NCI-H345 (cell line): ENCODE results near the gene PIEZO2.
"Not testable (repeated sequence)": the region's sequence is repeated elsewhere in the genome, so short reads cannot be mapped to it uniquely, and the experiment has no call there.

Experiments
- DNase-seq: peaks from one replicate; lab custom pipeline; 2025; lab: John Stamatoyannopoulos, UW

The PIEZO2 gene

GRCh38 chr18:10685484-10685883, 463.9 kb downstream of the PIEZO2 start:
- DNase-seq: no peak

- no peak for DNase-seq
Observed at GRCh38 chr18:10682368-10682714, 467.0 kb downstream of the PIEZO2 start.

DNA sequence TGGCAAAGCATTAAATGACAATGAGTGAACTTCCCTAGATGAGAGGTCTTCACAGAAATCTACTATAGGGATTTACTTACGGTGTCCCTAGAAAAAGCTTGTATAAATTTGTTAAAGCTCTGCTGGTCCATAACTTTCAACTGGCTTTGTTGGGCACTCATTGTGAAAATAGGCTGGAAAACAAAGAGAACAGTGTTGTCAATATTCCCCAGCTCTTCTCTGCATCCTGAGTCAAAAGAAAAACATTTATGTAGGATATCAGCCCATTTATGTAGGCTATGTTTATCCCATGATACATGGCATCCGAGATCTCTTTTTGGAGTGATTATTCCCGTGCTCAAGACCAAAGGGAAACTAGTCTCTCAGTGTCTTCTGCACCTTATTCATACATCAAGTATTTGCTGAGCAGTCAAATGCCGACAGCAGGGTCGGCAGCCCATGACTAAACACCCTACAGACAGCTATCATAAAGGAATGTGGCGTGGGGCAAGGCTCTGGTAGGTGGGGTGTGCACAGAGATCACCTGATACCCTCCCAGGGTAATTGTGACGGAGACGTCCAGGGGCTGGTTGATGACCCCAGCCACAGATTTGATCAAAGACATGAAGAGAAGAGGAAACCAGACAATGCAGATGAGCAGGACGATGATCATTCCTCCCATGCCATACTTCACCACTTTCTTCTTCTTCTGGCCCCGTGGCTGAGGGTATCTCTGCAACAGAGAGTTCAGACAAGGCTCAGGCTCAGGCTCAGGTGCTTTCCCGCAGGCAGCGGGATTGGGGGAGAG, 467.6 kb downstream of the PIEZO2 start:
- no peak for DNase-seq

- DNase-seq: no peak
Observed at GRCh38 chr18:10680271-10680596, 469.1 kb downstream of the PIEZO2 start.

GRCh38 chr18:10679557-10680270, 469.7 kb downstream of the PIEZO2 start:
- no peak for DNase-seq

DNA sequence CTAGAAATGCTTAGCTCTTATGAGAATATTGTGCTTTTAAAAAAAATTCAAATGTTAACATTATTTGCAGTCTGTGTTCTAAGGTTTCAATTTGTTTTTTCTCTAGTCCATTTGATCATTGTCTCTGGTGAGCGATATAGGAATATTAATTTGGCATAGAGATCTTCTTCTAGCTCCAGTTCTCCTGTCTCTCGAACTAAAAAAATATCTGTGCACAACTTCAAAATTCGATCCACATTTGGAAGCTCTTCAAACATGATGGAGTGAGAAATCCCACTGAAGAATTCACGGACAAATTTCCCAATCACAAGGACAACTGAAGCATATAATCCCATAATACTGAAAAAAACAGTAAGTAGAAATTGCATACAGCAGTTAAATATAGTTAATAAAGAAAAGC, 477.9 kb downstream of the PIEZO2 start:
- DNase-seq: no peak

GRCh38 chr18:10670856-10671255, 478.5 kb downstream of the PIEZO2 start:
- DNase-seq: no peak

DNA sequence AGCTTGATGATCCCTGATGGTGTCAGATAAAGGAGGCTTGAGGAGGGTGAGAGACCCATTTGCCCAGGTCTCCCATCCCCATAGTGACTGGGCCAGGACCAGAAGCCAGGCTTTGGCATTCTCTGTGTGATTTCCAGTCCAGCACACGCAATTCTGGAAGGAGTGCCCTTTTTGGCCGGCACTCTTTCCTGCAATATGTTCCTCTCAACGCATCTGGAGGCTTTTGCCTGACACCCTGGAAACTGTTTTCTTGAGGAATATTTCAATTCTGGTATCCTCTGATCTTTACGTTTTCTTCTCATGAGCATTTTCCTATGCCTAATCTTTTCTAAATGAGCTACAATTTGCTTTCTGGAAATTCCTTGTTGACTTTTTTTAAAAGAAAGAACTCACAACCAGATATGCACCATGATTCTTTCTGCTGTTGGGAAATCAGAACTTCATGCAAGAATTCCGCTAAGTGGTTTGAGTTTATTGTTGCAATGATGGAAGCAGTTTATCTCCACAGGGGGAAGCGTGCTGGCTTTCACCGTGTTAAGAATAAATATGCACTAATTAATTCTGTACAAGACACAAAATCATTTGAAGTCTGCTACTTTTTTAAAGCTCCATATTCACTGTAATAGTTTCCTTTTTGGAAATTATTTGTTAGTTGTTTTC, 479.8 kb downstream of the PIEZO2 start:
- no peak for DNase-seq

- no peak for DNase-seq
Observed at GRCh38 chr18:10663750-10664149, 485.6 kb downstream of the PIEZO2 start.

GRCh38 chr18:10661317-10661716, 488.1 kb downstream of the PIEZO2 start:
- DNase-seq: no peak

GRCh38 chr18:10660179-10660884, 489.0 kb downstream of the PIEZO2 start:
- DNase-seq: peak; percentile 13

GRCh38 chr18:10659594-10659993, 489.8 kb downstream of the PIEZO2 start:
- DNase-seq: no peak

DNA sequence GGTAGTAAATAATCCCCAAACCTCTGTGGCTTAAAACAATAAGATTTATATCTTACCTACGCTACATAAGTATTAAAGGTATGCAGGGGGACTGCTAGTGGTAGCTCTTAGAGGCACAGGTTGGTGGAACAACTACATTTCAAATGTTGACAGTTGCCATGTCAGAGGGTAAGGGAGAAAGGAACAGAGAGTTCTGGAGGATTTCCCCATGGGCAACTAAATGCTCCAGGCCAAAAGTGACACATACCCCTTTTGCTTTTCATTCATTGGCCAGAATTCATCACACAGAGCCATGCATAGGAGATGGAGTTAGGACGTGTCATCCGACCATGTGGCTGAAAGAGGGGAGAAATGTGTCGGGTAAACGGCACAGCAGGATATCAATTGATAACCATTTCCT, 490.4 kb downstream of the PIEZO2 start:
- DNase-seq: peak; percentile 19

DNA sequence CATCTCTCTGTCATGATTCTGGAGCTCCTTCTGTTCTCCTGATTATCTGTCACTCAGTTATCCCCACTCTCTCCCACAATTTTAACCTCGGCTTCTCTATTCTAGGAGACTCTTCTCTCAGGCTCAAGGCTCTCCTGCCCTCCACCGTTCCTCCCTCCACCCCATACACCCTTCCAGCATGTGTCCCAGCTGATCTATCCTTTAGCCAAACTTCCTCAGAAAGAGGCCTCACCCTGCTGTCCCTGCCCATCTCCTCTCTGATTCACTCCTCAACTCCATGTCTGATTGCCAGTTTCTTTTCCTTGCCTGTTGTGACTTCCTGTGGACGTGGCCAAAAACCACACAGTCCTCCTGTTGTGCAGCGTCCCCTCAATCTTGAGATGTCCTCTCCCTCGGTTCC, 505.4 kb downstream of the PIEZO2 start:
- DNase-seq: not testable (repeated sequence)

GRCh38 chr18:10642915-10643524, 506.3 kb downstream of the PIEZO2 start:
- not testable (repeated sequence) for DNase-seq

- DNase-seq: not testable (repeated sequence)
Observed at GRCh38 chr18:10638539-10638885, 510.9 kb downstream of the PIEZO2 start.

DNA sequence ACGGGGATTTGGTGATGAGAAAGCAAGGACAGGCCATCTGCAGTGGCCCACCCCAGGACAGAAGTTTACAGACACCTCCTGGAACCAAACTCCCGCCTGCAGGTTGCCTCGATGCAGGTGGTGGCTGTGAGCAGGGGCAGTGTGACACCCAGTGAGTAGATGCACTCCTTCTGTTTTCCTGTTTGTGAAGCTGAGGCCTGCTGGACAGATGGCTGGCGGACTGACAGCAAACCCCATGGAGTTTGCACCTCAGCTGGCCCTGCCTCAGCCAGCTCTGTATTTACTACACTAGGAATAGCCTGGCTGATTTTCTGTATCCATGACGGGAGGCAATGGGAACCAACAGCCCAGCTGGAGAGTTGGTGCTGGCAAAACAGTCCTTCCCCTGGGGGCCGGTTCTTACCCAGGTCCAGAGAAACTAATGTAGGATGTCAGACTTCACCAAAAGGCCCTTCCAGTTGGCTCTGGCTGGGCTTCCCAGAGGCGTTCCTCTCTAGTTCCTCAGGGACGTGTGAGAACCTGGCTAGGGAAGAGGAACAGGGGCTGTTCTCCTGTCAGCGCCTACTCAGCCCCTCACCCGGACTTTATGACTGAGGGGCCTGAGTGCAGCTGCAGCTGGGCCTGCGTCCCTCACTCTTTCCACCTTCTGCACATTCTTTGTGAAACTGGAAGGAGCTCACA, 511.4 kb downstream of the PIEZO2 start:
- not testable (repeated sequence) for DNase-seq

GRCh38 chr18:10629076-10629475, 520.3 kb downstream of the PIEZO2 start:
- not testable (repeated sequence) for DNase-seq

- DNase-seq: not testable (repeated sequence)
Observed at GRCh38 chr18:10626606-10627213, 522.7 kb downstream of the PIEZO2 start.

- not testable (repeated sequence) for DNase-seq
Observed at GRCh38 chr18:10623606-10624005, 525.8 kb downstream of the PIEZO2 start.

DNA sequence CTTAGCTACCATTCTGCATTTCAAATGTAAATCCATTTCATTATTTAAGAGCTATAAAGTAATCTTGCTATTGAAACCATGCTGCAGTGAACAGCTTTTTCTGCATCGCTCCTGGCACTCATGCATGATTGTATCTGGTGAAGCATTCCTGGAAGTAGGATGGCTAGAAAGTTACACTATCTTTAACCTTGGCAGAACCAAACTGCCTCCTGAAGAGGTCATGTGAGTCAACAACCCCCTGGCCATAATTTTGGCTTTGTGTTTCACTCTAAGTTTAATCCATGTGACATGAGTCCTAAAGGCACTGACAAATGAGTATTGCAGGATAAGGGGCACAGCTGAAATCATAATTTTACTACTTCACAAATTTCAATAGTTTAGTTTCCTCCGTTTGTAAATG, 526.4 kb downstream of the PIEZO2 start:
- DNase-seq: not testable (repeated sequence)
